B cell (primary cell): Measurements from ENCODE around the gene ADGRA1. TPM values are rescaled to one million over a fixed set of nuclear protein-coding genes. Genes with fewer than 3 reads are reported as not detected.

Experiments used
- ATAC-seq: fragments of 200-7000 bp; cut with Tn5 transposase; one replicate; pipeline ENCODE4 v1.10.0; 2021; ENCODE audit warnings: low read depth, mild to moderate bottlenecking, moderate number of reproducible peaks, moderate library complexity
- CTCF ChIA-PET: fragments of 350-600 bp; sonication (Branson Sonifier 250); formaldehyde crosslinking; loops from one replicate; lab custom pipeline; 2021; ENCODE audit warnings: antibody characterized with exemption, inconsistent platforms; lab: Charles Lee
- POLR2A ChIA-PET: fragments of 350-600 bp; sonication (Branson Sonifier 250); formaldehyde crosslinking; loops from one replicate; lab custom pipeline; 2021; ENCODE audit warnings: antibody characterized with exemption; lab: Charles Lee
- DNase-seq: peaks from one replicate; pipeline ENCODE4 v3.0.0; 2013
- H2AFZ ChIP-seq: 2 replicates; pipeline ENCODE4 v1.6.1; 2012; ENCODE audit warnings: mild to moderate bottlenecking, low read depth, low read length; ENCODE audit not compliant: insufficient read depth, poor library complexity, severe bottlenecking
- H3K27ac ChIP-seq, 2 donors: 1 replicate in 1 of 2; 2 replicates in 1 of 2; pipeline ENCODE4 v1.5.1; 2012 to 2013; ENCODE audit warnings: low read length in 2 of 2, mild to moderate bottlenecking in 2 of 2, moderate library complexity in 1 of 2
- H3K27me3 ChIP-seq, 4 experiments: fragments of 200-600 bp in 1 of 4; sonication (generic) in 1 of 4; replicated peaks in 1 of 4; 1 replicate in 2 of 4; 2 replicates in 2 of 4; pipeline versions ENCODE4 v1.6.1 to v1.7.0; 2013 to 2016; ENCODE audit warnings: low read length in 3 of 4, mild to moderate bottlenecking in 2 of 4, mixed read lengths in 1 of 4, moderate library complexity in 1 of 4; ENCODE audit not compliant: insufficient read depth in 4 of 4, control insufficient read depth in 3 of 4; ENCODE audit errors: control extremely low read depth in 1 of 4
- H3K36me3 ChIP-seq, 2 experiments: replicated peaks in 1 of 2; 1 replicate in 1 of 2; 2 replicates in 1 of 2; pipeline versions ENCODE4 v1.6.1 to v1.7.1; 2013; ENCODE audit warnings: low read length in 1 of 2; ENCODE audit not compliant: insufficient read depth in 2 of 2, control insufficient read depth in 1 of 2; ENCODE audit errors: control extremely low read depth in 1 of 2, extremely low read depth in 1 of 2
- H3K4me1 ChIP-seq, 2 donors: fragments of 200-600 bp in 1 of 2; sonication (generic) in 1 of 2; 1 replicate in 1 of 2; 2 replicates in 1 of 2; pipeline versions ENCODE4 v1.5.1 to v1.6.1; 2013 to 2017; ENCODE audit warnings: low read length in 2 of 2; ENCODE audit not compliant: control insufficient read depth in 2 of 2, insufficient read depth in 2 of 2
- H3K4me2 ChIP-seq: replicated peaks from 2 replicates; pipeline ENCODE3; 2012; ENCODE audit warnings: mild to moderate bottlenecking, low read depth, low read length; ENCODE audit not compliant: poor library complexity, severe bottlenecking
- H3K4me3 ChIP-seq, 5 experiments: fragments of 200-600 bp in 1 of 5; sonication (generic) in 1 of 5; 1 replicate in 3 of 5; 2 replicates in 2 of 5; pipeline versions ENCODE4 v1.5.1 to v1.7.0; 2011 to 2016; ENCODE audit warnings: low read length in 4 of 5, mild to moderate bottlenecking in 4 of 5, low read depth in 2 of 5, control low read depth in 1 of 5, moderate library complexity in 1 of 5; ENCODE audit not compliant: insufficient read depth in 1 of 5; ENCODE audit errors: control extremely low read depth in 1 of 5, extremely low read depth in 1 of 5
- H3K79me2 ChIP-seq: fragments of 200-600 bp; sonication (generic); one replicate; pipeline ENCODE4 v1.6.0; 2016; ENCODE audit warnings: low read length; ENCODE audit not compliant: control insufficient read depth, insufficient read depth
- H3K9ac ChIP-seq: fragments of 200-600 bp; sonication (generic); 2 replicates; pipeline ENCODE4 v1.6.1; 2017; ENCODE audit warnings: mild to moderate bottlenecking, low read length, moderate library complexity
- H3K9me3 ChIP-seq, 3 donors: one replicate each; pipeline versions ENCODE4 v1.6.1 to v1.7.1; 2013; ENCODE audit warnings: low read length in 2 of 3; ENCODE audit not compliant: control insufficient read depth in 2 of 3, insufficient read depth in 1 of 3; ENCODE audit errors: control extremely low read depth in 1 of 3
- H4K20me1 ChIP-seq: 2 replicates; pipeline ENCODE4 v1.6.0; 2012; ENCODE audit warnings: mild to moderate bottlenecking, low read length; ENCODE audit not compliant: insufficient read depth, control insufficient read depth, poor library complexity, severe bottlenecking
- H3K27ac Mint-ChIP-seq: one replicate; pipeline ENCODE4 v1.8.0; 2021; ENCODE audit warnings: mixed read lengths
- H3K27me3 Mint-ChIP-seq: one replicate; pipeline ENCODE4 v1.8.0; 2021; ENCODE audit warnings: mixed read lengths
- H3K4me1 Mint-ChIP-seq: one replicate; pipeline ENCODE4 v1.8.0; 2021; ENCODE audit warnings: mixed read lengths
- H3K4me3 Mint-ChIP-seq: one replicate; pipeline ENCODE4 v1.8.0; 2021; ENCODE audit warnings: mixed read lengths
- H3K9me3 Mint-ChIP-seq: one replicate; pipeline ENCODE4 v1.8.0; 2022; ENCODE audit warnings: mixed read lengths; ENCODE audit not compliant: insufficient read depth
- CTCF ChIP-seq: fragments of 200-600 bp; IDR thresholded peaks from one replicate; pipeline ENCODE4 v1.8.0; 2022; ENCODE audit warnings: antibody characterized with exemption, mild to moderate bottlenecking
- EZH2 ChIP-seq: IDR thresholded peaks from 2 replicates; pipeline ENCODE4 v1.6.1; 2012; ENCODE audit warnings: borderline replicate concordance, low read depth, mild to moderate bottlenecking, moderate library complexity, low read length; ENCODE audit not compliant: insufficient read depth, poor library complexity, severe bottlenecking
- WGBS: methylation state at CpG from one replicate; pipeline ENCODE4 v1.1.5; 2013; ENCODE audit warnings: missing lambda C conversion rate; ENCODE audit not compliant: insufficient coverage; 5-methylcytosine and 5-hydroxymethylcytosine counted together
- intact Hi-C: fragments of 100-400 bp; cut with micrococcal nuclease; formaldehyde crosslinking; loops from one replicate; pipeline ENCODE4 v1.10.0; 2022
- polyA plus RNA-seq: library from polyadenylated mRNA; depleted of rRNA; stranded (reverse); fragments of >200 nt; gene quantifications from 2 replicates; pipeline ENCODE4 v1.2.3, GENCODE V29; 2012
- total RNA-seq, 2 donors: library from RNA; stranded (reverse); fragments of 120-200 nt in 1 of 2; gene quantifications; 1 replicate in 1 of 2; 2 replicates in 1 of 2; pipeline versions ENCODE4 v1.2.3 to v1.2.4, GENCODE V29; 2013 to 2022

ADGRA1 gene
- total and polyA plus RNA-seq, 2 donors (not counting 1 experiment from before 2014, with no cell fraction given): not detected

GRCh38 chr10:133039107-133039802 is 48.5 kb upstream of the ADGRA1 start:
- no peak overlapping the region for H3K4me3 Mint-ChIP-seq
- H3K9ac ChIP-seq: no peak overlapping the region
- POLR2A ChIA-PET: no interaction called here

More at GRCh38 chr10:133039107-133039802, 48.5 kb upstream of the ADGRA1 start:
- Histone ChIP-seq H3K79me2 (no peaks in the 10 kb centered on the region), H3K4me2 (no peak overlapping the region), H3K4me1 (no peaks in the 10 kb centered on the region), H2AFZ (no peak overlapping the region), H3K27me3 (no peaks in the 10 kb centered on the region), H3K36me3 (no peaks in the 10 kb centered on the region), H4K20me1 (no peaks in the 10 kb centered on the region), H3K4me3 (no peak overlapping the region), H3K9me3 (peaks cover 0 to 5% (median 0%) of the 10 kb centered on the region in 3 donors), H3K27ac (no peak overlapping the region)
- TF ChIP-seq CTCF: no peak
- no peak for TF ChIP-seq EZH2
- H3K9me3 Mint-ChIP-seq: no peaks in the 10 kb centered on the region
- no peak overlapping the region for H3K27ac Mint-ChIP-seq
- no peaks in the 10 kb centered on the region for H3K4me1 Mint-ChIP-seq
- CTCF ChIA-PET: no interaction called here
- intact Hi-C loops: no loop called here
- peaks cover 3% of the 10 kb centered on the region for H3K27me3 Mint-ChIP-seq
- WGBS: 76% methylated on average over 29 of the region's 30 CpGs
- ATAC-seq: no peak
- DNase-seq: no peak
